HCEC 1CT (cell line): ENCODE measurements around the gene GYPA.
"Not testable (repeated sequence)": the region's sequence is repeated elsewhere in the genome, so short reads cannot be mapped to it uniquely, and the experiment has no call there.

Experiments used
- DNase-seq: peaks from one replicate; pipeline ENCODE4 v3.0.0-alpha.2; 2017

GYPA gene

DNA sequence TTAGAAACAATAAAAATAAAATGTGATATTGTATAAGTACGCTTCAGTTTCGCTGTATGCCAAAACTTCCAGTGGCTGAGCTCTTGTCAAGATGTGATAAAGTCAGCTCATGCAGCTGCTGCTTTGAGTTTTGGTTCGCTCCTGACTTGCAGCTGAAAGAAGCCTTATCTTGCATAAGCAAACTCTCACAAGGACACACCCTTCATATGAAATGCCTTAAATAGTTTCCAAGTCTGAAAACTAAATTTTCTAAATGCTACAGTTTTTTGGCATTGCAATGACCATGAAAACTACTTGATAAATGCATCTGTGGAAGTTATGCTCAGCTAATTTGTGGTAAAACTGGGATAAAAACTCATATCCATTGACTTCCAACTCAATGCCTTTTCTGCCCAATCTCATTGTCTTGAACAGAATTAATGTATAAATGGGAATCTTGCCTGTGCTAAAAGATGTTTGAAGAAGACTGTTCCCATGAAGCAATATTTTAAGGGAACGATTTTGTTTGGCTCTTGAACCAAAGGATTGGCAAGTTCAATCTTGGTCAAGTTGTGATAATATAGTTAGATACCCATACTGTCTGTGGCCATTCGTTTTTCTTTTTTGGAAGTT, 11.7 kb downstream of the GYPA start:
- DNase-seq, result not testable (repeated sequence)

DNA sequence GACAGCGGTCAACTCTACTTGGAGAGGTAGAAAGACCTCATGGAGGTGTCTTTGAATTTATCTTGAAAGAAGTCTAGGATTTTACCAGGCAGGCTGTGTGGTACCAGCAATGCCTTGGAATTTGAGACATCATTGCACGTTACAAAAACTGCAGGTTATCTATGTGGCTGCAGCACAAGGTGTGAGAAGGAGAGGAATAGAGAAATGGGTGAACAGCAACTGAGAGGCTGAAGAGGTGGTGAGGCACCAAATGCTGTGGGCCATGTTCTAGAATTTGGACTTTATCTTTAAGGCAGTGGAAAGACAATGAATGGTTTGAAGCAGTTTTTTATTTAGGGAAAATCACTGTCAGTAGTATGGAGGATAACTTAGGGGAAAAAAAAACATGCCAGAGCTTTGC, 15.4 kb downstream of the GYPA start:
- DNase-seq, result not testable (repeated sequence)

DNA sequence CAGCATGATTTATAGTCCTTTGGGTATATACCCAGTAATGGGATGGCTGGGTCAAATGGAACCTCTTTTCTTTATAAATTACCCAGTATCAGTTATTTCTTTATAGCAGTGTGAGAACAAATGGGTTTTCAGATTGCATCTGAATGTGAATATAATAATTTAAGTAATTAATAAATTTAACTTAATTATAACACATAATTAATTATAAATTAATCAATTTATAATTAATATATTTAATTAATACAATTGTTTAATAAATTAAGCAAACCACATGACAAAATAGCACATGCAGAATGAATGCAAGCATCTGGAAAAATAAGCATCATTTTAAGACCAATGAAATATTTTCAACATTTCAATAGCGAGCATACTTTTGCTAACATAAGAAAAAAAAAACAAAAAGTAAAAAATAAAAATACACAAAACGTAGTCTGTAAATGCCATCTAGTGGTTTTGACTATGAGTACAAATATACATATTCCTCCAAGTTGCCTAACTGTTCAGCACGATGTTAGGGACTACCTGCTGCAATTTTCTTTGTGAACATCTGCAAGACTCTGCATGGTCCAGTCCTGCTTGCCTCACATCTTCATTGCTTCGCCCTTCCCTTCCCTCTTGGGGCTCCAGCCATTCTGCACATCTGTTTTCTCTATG, 16.4 kb downstream of the GYPA start:
- DNase-seq, result not testable (repeated sequence)

DNA sequence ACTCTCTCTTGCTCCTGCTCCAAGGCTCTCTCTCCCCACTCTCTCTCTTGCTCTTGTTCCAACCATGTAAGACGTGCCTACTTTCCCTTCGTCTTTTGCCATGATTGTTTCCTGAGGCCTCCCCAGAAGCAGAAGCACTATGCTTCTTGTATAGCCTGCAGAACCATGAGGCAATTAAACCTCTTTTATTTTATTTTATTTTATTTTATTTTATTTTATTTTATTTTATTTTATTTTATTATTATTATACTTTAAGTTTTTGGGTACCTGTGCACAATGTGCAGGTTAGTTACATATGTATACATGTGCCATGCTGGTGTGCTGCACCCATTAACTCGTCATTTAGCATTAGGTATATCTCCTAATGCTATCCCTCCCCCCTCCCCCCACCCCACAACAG, 17.2 kb downstream of the GYPA start:
- not testable (repeated sequence) for DNase-seq

DNA sequence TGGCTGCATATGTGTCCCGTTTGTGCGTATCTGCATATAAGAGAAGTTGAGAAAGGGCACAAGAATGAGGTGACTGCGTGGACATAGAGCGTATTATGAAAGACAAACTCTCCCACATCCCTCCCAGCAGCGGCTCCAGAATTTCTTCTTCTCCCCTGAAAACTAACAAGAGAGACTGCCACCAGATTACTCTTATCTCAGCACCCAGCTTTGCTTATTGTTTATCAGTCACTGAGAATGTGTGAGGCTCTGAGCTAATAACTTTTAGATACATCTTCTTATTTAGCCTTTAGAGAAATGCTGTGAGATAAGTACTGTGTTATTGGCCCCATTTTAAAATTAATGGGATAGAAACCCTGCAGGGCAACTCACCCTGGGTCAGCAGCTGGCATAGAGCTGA, 20.8 kb downstream of the GYPA start:
- not testable (repeated sequence) for DNase-seq

DNA sequence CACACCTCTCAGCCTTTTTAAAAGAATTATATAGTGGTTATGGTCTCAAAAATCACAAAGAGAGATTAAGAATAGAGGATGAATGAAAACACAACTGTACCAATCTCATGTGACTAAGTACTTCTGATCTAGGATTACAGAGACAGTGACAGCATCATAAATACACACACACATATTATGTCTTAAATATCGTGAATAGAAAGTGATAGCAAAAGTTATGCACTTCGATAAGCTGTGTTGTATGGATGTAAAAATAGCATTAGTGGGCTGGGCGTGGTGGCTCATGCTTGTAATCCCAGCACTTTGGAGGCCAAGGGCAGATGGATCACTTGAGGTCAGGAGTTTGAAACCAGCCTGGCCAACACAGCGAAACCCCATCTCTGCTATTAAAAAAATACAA, 25.0 kb downstream of the GYPA start:
- DNase-seq, result no peak

DNA sequence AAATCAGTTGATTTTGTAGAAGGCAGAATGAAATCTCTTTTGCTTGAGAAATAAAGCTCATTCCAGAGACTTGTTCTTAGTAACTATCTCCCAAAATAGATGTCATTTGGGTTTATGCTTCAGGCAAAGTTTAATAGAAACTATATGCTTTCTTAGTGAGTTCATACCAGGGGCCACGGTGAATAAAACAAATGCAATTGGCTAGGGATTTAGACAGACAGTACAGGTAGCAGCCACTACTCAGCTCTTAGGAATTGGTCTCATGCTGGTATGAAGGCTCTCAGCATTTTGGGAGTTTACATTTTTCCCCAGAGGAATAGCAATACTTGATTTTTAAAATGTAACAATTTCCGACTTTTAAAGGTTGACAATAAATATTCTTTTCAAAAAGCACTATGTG, 27.0 kb downstream of the GYPA start:
- DNase-seq, result no peak

DNA sequence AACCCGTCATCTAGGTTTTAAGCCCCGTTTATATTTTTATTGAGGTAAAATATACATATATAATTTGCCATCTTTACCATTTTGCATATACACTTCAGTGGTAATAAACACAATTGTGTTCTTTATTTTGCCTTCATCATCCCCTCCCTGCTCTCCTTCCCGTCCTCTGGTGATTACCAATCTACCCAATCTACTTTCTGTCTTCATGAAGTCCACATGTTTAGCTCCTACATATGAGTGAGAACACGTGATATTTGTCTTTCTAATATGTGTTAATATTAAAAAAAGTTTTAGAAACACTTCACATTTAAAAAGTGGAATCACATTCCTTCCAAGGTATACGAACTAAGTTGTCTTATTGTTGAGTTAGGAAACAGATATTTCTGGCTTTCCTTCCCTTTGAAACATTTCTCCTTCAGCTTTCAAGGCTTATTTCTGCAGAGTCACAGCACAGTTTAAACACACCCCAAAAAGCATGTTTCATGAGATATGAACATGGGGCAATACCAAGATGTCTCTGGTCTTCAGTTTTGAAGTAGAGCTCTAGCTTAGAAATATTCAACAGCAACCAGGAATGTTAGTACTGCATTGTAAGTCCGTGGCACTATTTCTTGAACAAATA, 35.9 kb downstream of the GYPA start:
- no peak for DNase-seq

DNA sequence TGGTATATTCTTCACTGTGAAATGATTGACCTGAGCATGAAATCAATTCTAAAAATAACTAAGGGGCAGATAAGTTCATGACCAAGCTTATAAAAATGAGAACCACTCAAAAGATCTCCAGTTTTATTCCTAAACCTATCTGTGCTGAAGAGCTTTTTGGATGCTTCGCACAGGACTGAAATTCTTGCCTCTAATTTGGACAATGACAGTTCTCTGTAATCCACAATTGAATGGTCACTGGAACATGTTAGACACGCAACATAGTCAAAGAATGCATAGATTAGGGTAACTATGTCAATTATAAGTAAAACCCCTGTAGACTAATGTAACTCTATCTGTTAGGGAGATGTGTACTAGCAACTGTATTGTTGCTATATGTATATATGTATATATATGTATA, 42.7 kb downstream of the GYPA start:
- DNase-seq, result not testable (repeated sequence)

DNA sequence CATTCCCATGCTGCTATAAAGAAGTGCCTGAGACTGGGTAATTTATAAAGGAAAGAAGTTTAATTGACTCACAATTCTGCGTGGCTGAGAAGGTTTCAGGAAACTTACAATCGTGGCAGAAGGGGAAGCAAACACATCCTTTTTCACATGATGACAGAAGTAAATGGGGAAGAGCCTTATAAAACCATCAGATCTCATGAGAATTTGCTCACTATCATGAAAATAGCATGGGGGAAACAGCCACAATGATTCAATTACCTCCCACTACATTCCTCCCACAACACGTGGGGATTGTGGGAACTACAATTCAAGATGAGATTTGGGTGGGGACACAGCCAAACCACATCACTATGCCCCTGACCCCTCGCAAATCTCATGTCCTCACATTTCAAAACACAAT, 46.5 kb downstream of the GYPA start:
- DNase-seq, result not testable (repeated sequence)

DNA sequence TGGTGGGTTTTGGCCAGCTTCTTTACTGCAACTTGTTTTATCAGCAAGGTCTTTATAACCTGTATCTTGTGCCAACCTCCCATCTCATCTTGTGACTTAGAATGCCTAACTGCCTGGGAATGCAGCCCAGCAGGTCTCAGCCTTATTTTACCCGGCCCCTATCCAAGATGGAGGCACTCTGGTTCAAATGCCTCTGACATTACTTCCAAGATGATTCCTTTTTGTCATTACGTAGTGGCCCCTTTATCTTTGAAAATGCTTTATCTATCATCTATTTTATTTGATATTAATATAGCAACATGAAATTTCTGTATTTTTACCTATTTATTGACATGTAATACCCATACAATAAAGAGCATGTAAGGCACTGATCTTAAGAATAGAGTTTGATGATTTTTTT, 49.3 kb downstream of the GYPA start:
- DNase-seq, result not testable (repeated sequence)

DNA sequence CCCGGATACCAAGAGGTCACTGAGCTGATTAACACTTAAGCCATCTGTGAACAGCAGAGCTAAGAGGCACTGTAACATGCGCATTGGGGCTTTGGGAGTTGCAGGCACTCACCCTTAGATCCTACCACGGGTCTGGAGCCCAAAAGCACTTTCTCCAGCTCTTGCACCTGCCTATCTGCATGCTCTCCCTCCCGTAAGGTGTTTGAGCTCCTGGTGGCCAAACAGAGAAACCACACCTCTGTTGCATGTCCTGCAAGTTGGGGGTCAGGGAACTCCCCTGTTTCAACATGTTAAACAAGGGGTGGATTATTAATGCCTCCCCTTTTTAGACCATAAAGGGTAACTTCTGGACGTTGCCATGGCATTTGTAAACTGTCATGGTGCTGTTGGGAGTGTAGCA, 49.8 kb downstream of the GYPA start:
- DNase-seq, result no peak

DNA sequence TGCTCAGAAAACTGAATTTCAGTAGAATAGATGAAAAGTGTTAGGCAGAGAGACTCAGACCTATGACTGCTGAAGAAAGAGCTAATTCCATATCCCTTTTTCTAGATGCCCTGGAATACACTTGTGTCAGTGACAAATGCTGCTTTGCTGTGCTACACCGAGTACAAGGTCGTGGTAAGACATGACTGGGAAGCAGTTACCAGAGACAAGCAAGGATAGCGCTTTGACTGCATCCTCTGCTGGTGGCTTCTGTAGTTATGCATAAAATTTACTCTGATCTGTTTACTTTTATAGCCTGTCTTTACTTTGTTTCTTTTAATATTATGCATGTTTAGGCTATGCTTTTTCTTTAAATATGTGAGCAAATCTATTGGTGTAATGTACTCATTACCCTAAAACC, 58.5 kb downstream of the GYPA start:
- not testable (repeated sequence) for DNase-seq

DNA sequence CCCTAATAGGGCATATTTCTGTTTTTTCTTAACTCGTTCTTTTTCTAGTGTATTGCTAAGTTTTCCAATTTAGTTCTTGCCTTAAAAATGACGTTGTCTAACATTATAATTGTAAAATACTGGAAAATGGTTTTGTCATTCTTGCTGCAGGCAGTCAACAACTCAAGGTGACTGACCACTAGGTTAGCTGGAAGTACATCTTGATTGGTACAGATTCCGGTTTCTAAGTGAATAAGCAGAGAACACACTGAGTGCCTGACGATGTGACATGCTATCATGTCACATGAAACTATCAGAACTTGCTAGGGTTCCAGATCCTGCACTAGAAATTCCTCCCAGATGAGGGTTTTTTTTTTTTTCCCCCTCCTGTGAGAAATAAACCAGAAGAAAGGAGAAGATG, 60.4 kb downstream of the GYPA start:
- not testable (repeated sequence) for DNase-seq

DNA sequence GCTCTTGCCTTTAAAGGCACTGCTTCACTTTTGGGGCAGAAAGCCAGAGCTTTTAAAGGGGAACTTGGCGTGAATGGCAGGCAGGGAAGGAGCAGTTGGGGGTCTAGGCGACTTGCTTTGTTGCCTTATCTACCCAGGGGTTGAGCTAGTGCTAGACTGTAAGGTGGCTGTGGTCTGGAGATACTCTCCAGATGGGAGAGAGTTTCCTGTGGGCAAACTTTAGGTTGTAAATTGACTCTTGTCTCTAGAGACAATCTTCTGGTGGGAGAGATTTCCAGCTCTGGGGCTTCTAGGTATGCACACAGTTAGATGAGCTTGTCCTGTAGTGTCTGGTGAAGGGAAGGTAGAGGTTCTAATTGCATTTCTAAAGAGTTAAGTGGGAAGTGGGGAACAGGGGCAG, 61.8 kb downstream of the GYPA start:
- DNase-seq, result not testable (repeated sequence)

DNA sequence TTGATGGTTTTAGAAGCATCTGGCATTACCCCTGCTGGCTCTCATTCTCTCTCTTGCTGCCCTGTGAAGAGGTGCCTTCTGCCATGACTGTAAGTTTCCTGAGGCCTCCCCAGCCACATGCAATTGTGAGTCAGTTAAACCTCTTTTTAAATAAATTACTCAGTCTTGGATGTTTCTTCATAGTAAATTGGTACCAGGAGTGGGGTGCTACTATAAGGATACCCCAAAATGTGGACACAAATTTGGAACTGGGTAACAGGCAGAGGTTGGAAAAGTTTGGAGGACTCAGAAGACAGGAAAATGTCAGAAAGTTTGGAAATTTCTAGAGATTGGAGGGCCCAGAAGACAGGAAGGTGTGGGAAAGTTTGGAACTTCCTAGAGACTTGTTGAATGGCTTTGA, 79.0 kb downstream of the GYPA start:
- DNase-seq, result not testable (repeated sequence)

DNA sequence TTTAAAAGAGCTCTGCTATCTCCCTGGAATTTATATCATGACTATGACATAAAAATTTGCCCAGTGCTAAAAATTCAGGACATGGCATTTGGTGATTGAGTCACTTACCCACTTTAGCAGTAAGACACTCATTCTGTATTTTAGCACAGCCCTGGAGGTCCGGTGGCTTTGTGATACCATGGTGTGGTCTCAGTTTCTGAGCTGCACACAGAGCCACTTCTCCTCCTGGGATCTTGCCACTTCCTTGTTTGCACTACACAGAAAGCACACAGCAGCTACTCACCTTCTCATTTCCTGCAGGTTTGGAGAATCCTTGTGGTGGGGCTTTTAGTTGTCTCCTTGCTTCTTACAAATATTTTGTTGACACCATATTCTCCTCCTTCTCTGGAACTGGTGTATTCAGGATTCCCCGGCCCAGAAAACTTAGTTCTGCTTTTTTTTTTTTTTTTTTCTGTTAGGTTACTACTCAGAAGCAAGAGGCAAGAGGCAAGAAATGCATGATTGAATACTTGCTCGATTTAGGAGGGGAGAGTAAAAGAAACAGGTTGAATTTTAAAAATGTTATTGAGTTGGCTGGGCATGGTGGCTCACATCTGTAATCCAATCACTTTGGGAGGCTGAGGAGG, 80.2 kb downstream of the GYPA start:
- not testable (repeated sequence) for DNase-seq
